Esophagus squamous epithelium (tissue), 5 donors: ENCODE data around the gene GREB1. TPM values are rescaled to one million over a fixed set of nuclear protein-coding genes. Genes with fewer than 3 reads are reported as not detected.

Experiments
- DNase-seq: peaks from one replicate; lab custom pipeline; 2025; lab: John Stamatoyannopoulos, UW
- H3K27ac ChIP-seq, 4 donors: fragments of 200-600 bp; sonication (generic); one replicate each; pipeline ENCODE4 v1.5.1; 2016 to 2019; ENCODE audit warnings: mild to moderate bottlenecking in 1 of 4
- H3K27me3 ChIP-seq, 4 donors: fragments of 200-600 bp; sonication (generic); 1 replicate in 3 of 4; 2 replicates in 1 of 4; pipeline versions ENCODE4 v1.5.1 to v1.6.0; 2017 to 2021; ENCODE audit warnings: antibody characterized with exemption in 1 of 4
- H3K36me3 ChIP-seq, 3 donors: fragments of 200-600 bp; sonication (generic); one replicate each; pipeline ENCODE4 v1.5.1; 2016 to 2019
- H3K4me1 ChIP-seq, 3 donors: fragments of 200-600 bp; sonication (generic); one replicate each; pipeline ENCODE4 v1.5.1; 2017 to 2019
- H3K4me3 ChIP-seq, 4 donors: fragments of 200-600 bp; sonication (generic); 1 replicate in 3 of 4; 2 replicates in 1 of 4; pipeline ENCODE4 v1.5.1; 2016 to 2019; ENCODE audit warnings: mild to moderate bottlenecking in 2 of 4, moderate library complexity in 1 of 4
- H3K9me3 ChIP-seq, 3 donors: fragments of 200-600 bp; sonication (generic); one replicate each; pipeline ENCODE4 v1.5.1; 2016 to 2019
- POLR2A ChIP-seq, 4 donors: fragments of 450-650 bp; IDR thresholded peaks; one replicate each; pipeline ENCODE4 v1.6.1; 2017; ENCODE audit warnings: antibody characterized with exemption in 4 of 4, mild to moderate bottlenecking in 4 of 4, moderate library complexity in 3 of 4
- WGBS, 2 donors: methylation state at CpG; one replicate each; pipeline ENCODE4 v1.1.5; 2018; 5-methylcytosine and 5-hydroxymethylcytosine counted together
- intact Hi-C: fragments of 100-400 bp; cut with DNase I; formaldehyde crosslinking; loops from one replicate; pipeline ENCODE4 v1.15.0; 2022
- total RNA-seq, 4 donors: library from RNA; depleted of rRNA; stranded (reverse); fragments of >200 nt; gene quantifications; one replicate each; pipeline ENCODE4 v1.1.0, GENCODE V29; 2016
- TF ChIP-seq, protein P1 (sequence below), 6 experiments: fragments of 450-650 bp in 4 of 6; fragments of 200-600 bp in 2 of 6; sonication (generic) in 2 of 6; IDR thresholded peaks; one replicate each; pipeline ENCODE4 v1.5.1; 2016 to 2019; ENCODE audit warnings: antibody characterized with exemption in 6 of 6, mild to moderate bottlenecking in 4 of 6, moderate library complexity in 4 of 6
- donor health status: DM: yes; HTN: yes; CAD: no.

Gene GREB1
- total RNA-seq, 4 donors from 2014 or later: 0.08 to 1.7 (median 0.51) TPM

DNA sequence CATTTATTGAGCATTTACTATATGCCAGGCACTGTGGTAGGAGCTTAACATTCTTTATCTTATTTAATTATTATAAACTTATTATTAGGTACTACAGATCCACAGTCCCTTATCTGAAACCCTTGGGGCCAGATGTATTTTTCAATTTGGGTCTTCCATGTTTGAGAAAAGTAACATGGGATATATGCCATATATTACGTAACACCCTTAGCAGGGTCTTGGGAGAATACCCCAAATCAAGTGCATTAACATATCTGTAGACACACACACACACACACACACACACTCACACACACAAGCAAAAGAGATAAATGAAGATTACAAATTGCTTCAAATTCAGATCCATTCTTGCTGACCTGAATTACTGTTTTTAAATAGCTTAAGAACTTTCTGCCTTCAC is 122.4 kb downstream of the GREB1 start:
- peaks cover 0 to 45% (median 0%) of the 10 kb centered on the region in 4 donors for H3K27me3 ChIP-seq
- intact Hi-C loops: no loop called here
- TF ChIP-seq, protein P1, sequence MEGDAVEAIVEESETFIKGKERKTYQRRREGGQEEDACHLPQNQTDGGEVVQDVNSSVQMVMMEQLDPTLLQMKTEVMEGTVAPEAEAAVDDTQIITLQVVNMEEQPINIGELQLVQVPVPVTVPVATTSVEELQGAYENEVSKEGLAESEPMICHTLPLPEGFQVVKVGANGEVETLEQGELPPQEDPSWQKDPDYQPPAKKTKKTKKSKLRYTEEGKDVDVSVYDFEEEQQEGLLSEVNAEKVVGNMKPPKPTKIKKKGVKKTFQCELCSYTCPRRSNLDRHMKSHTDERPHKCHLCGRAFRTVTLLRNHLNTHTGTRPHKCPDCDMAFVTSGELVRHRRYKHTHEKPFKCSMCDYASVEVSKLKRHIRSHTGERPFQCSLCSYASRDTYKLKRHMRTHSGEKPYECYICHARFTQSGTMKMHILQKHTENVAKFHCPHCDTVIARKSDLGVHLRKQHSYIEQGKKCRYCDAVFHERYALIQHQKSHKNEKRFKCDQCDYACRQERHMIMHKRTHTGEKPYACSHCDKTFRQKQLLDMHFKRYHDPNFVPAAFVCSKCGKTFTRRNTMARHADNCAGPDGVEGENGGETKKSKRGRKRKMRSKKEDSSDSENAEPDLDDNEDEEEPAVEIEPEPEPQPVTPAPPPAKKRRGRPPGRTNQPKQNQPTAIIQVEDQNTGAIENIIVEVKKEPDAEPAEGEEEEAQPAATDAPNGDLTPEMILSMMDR (IDR thresholded peaks at IDR 0.05): no peak
- TF ChIP-seq POLR2A (IDR thresholded peaks at IDR 0.05): no peak
- no peaks in the 10 kb centered on the region for H3K9me3 ChIP-seq
- no peak for DNase-seq
- WGBS, 2 donors: 80 to 96% methylated on average over 1 of the region's 1 CpG
- H3K27ac ChIP-seq: no peak overlapping the region
- H3K36me3 ChIP-seq: no peaks in the 10 kb centered on the region
- H3K4me3 ChIP-seq: no peak overlapping the region
- peaks cover 0 to 6% (median 0%) of the 10 kb centered on the region in 3 donors for H3K4me1 ChIP-seq

DNA sequence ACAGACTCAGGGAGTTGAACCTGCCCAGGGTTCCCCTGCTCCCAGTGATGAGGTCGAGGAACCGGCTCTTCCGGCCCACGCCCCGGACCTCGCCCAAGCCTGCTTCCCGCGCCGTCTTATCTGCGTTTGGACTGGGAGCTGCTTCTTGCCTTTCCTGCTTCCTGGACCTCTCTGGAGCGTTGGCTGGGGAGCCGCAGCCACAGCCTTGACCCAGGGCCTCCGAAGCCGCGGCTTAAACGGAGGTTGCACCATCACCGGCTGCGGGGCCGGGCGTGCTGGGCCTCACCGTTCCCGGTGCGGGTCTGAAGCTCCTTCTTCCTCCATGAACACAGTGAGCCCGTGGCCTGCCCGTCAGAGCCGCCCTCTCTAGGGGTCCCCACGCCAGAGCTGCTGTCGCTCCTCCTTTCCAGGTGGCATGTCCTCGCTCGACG is 122.8 kb downstream of the GREB1 start:
- DNase-seq: no peak
- Histone ChIP-seq H3K4me3 (no peak overlapping the region), H3K36me3 (no peaks in the 10 kb centered on the region), H3K27me3 (peaks cover 0 to 48% (median 0%) of the 10 kb centered on the region in 4 donors), H3K9me3 (no peaks in the 10 kb centered on the region), H3K27ac (no peak overlapping the region), H3K4me1 (peaks cover 0 to 6% (median 0%) of the 10 kb centered on the region in 3 donors)
- intact Hi-C loops: no loop called here
- WGBS, 2 donors: 51 to 75% methylated on average over 10 to 23 of the region's 31 CpGs
- TF ChIP-seq, protein P1 (IDR thresholded peaks at IDR 0.05): no peak
- no peak for TF ChIP-seq POLR2A (IDR thresholded peaks at IDR 0.05)

DNA sequence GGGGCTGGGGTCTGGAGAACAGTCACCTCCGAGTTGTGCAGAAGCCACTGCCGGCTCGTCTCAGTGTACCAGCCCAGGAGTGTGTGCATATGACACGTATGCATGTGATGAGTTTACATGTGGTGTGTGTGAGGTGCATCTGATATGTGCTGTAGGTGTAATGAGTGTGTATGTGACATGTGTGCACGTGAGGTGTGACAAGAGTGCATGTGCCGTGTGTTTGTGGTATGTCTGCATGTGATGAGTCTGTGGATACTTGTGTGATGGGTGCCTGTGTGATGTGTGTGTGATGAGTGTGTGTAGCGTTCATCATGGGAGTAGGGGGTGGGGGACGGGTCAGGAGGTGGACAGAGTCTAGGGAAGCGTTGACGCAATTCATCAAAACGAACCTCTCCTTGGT is 123.3 kb downstream of the GREB1 start:
- Histone ChIP-seq H3K36me3 (no peaks in the 10 kb centered on the region), H3K4me1 (peaks cover 0 to 6% (median 0%) of the 10 kb centered on the region in 3 donors), H3K4me3 (no peak overlapping the region), H3K9me3 (no peaks in the 10 kb centered on the region), H3K27me3 (peaks cover 0 to 53% (median 0%) of the 10 kb centered on the region in 4 donors), H3K27ac (no peak overlapping the region)
- 80 to 84% methylated on average over 7 to 10 of the region's 11 CpGs for WGBS, 2 donors
- TF ChIP-seq, protein P1 (IDR thresholded peaks at IDR 0.05): no peak
- TF ChIP-seq POLR2A (IDR thresholded peaks at IDR 0.05): no peak
- DNase-seq: no peak
- intact Hi-C loops: no loop called here

DNA sequence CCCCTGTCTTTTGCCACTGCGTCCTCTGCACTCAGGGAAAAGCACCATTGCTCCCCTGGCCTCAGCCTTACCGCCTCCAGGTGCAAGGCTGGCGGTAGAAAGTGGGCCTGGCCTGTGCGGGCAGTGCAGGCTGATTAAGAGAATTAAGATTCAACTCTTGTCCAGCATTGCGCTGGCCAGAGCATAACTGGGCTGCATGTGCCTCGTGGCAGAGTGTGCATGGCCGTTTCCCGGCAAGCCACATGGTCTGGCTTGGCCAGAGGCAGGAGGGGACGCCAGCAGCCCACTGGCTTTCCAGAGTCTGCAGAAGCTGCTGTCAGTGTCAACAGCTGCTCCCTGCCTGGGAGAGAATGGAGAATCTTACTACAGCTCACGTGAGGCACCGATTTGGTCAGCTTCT is 123.8 kb downstream of the GREB1 start:
- TF ChIP-seq POLR2A (IDR thresholded peaks at IDR 0.05): no peak
- no peak overlapping the region for H3K27ac ChIP-seq
- no peak for DNase-seq
- peaks cover 0 to 54% (median 0%) of the 10 kb centered on the region in 4 donors for H3K27me3 ChIP-seq
- H3K4me1 ChIP-seq: peaks cover 0 to 6% (median 0%) of the 10 kb centered on the region in 3 donors
- WGBS, 2 donors: 63 to 70% methylated on average over 3 to 6 of the region's 11 CpGs
- no peak overlapping the region for H3K4me3 ChIP-seq
- H3K9me3 ChIP-seq: no peaks in the 10 kb centered on the region
- no peaks in the 10 kb centered on the region for H3K36me3 ChIP-seq
- intact Hi-C loops: no loop called here

DNA sequence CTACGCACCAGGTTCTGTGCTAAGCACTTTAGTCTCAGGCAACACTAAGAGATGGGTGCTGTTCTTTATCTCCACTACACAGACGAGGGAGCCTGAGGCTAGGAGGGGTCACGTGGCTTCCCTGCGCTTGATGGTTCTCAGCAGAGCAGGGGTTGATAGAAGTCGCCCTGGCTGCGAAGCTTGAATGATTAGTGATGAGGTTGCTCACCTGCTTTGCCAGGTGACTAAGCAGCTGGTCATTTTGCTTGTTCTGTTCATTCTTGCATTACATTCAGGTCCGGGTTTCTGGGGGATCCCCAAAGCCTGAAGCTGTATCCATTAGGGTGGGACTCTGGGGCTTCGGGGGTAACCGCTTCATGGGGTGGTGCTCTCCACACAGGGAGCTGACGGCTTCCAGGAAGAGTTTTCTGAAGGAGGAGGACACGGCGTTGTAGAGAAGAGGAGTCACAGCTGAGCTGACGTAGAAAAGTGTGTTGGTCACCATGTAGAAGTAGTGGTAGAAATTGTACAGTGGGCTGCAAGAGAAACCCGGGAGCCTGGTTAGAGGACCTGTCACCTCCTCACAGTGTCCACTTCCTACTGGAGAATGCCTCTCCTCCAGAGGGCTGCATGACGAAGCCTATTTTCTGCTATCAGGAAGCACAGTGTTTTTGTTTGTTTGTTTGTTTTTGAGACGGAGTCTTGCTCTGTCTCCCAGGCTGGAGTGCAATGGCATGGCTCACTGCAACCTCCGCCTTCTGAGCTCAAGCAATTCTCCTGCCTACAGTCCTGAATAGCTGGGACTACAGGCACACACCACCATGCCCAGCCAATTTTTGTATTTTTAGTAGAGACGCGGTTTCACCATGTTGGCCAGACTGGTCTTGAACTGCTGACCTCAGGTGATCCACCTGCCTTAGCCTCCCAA is 124.6 kb downstream of the GREB1 start:
- 44 to 57% methylated on average over 16 to 18 of the region's 19 CpGs for WGBS, 2 donors
- intact Hi-C loops: no loop called here
- Histone ChIP-seq H3K4me1 (peaks cover 0 to 6% (median 0%) of the 10 kb centered on the region in 3 donors), H3K36me3 (no peaks in the 10 kb centered on the region), H3K27ac (no peak overlapping the region), H3K4me3 (no peak overlapping the region), H3K9me3 (no peaks in the 10 kb centered on the region), H3K27me3 (peaks cover 0 to 58% (median 0%) of the 10 kb centered on the region in 4 donors)
- no peak for DNase-seq
- TF ChIP-seq POLR2A (IDR thresholded peaks at IDR 0.05): no peak
- TF ChIP-seq, protein P1 (IDR thresholded peaks at IDR 0.05): no peak
